ENCODE data around the gene CFAP100. TPM values are rescaled to one million over a fixed set of nuclear protein-coding genes. Genes with fewer than 3 reads are reported as not detected.
A peak's percentile ranks its signal among the peaks of the same experiment; 100 is the strongest.

The CFAP100 gene
- total RNA-seq, 1 donor = not detected

- no peak for TF ChIP-seq CTCF (IDR thresholded peaks at IDR 0.05; ENCODE audit: insufficient read depth, low read length)
- no peak overlapping the region for H3K4me3 ChIP-seq (ENCODE audit: low read depth, low read length)
- peak; percentile 17 for DNase-seq (ENCODE audit: low read depth)
Measured at GRCh38 chr3:126432361-126433104, 37.8 kb downstream of the CFAP100 start.

GRCh38 chr3:126433105-126433430, 38.4 kb downstream of the CFAP100 start:
- DNase-seq (ENCODE audit: low read depth) = no peak
- TF ChIP-seq CTCF (IDR thresholded peaks at IDR 0.05; ENCODE audit: insufficient read depth, low read length) = no peak
- H3K4me3 ChIP-seq (ENCODE audit: low read depth, low read length) = no peak overlapping the region

GRCh38 chr3:126433496-126434263, 39.0 kb downstream of the CFAP100 start:
- no peak for DNase-seq (ENCODE audit: low read depth)
- TF ChIP-seq CTCF (IDR thresholded peaks at IDR 0.05; ENCODE audit: insufficient read depth, low read length) = no peak
- H3K4me3 ChIP-seq (ENCODE audit: low read depth, low read length) = no peak overlapping the region

GRCh38 chr3:126434264-126434590, 39.5 kb downstream of the CFAP100 start:
- no peak for DNase-seq (ENCODE audit: low read depth)
- TF ChIP-seq CTCF (IDR thresholded peaks at IDR 0.05; ENCODE audit: insufficient read depth, low read length) = no peak
- H3K4me3 ChIP-seq (ENCODE audit: low read depth, low read length) = no peak overlapping the region

GRCh38 chr3:126434931-126435411, 40.3 kb downstream of the CFAP100 start:
- H3K4me3 ChIP-seq (ENCODE audit: low read depth, low read length) = no peak overlapping the region
- no peak for DNase-seq (ENCODE audit: low read depth)
- no peak for TF ChIP-seq CTCF (IDR thresholded peaks at IDR 0.05; ENCODE audit: insufficient read depth, low read length)

- TF ChIP-seq CTCF (IDR thresholded peaks at IDR 0.05; ENCODE audit: insufficient read depth, low read length) = no peak
- no peak for DNase-seq (ENCODE audit: low read depth)
- H3K4me3 ChIP-seq (ENCODE audit: low read depth, low read length) = no peak overlapping the region
Measured at GRCh38 chr3:126435456-126436315, 41.0 kb downstream of the CFAP100 start.

All from fibroblast of the aortic adventitia (primary cell).